Cortex of kidney (tissue), 1 donor: ENCODE measurements around the gene PDE5A.

Experiments
- DNase-seq: peaks from one replicate; lab custom pipeline; 2025; lab: John Stamatoyannopoulos, UW

PDE5A gene

GRCh38 chr4:119585771-119586170 is 42.8 kb downstream of the PDE5A start:
- no peak for DNase-seq

GRCh38 chr4:119581190-119581873 is 47.3 kb downstream of the PDE5A start:
- no peak for DNase-seq

GRCh38 chr4:119580293-119580692 is 48.3 kb downstream of the PDE5A start:
- DNase-seq = no peak

- no peak for DNase-seq
Observed at GRCh38 chr4:119579823-119580222, 48.8 kb downstream of the PDE5A start.

GRCh38 chr4:119570401-119570800 is 58.2 kb downstream of the PDE5A start:
- no peak for DNase-seq

- no peak for DNase-seq
Observed at GRCh38 chr4:119564106-119564505, 64.5 kb downstream of the PDE5A start.

- DNase-seq = no peak
Observed at GRCh38 chr4:119559044-119559647, 69.5 kb downstream of the PDE5A start.

- DNase-seq = no peak
Observed at GRCh38 chr4:119550857-119551532, 77.6 kb downstream of the PDE5A start.

- no peak for DNase-seq
Observed at GRCh38 chr4:119549639-119550038, 79.0 kb downstream of the PDE5A start.

- DNase-seq = no peak
Observed at GRCh38 chr4:119543779-119544178, 84.8 kb downstream of the PDE5A start.

- DNase-seq = no peak
Observed at GRCh38 chr4:119543187-119543586, 85.4 kb downstream of the PDE5A start.

GRCh38 chr4:119540249-119540648 is 88.4 kb downstream of the PDE5A start:
- no peak for DNase-seq

- no peak for DNase-seq
Observed at GRCh38 chr4:119537586-119537985, 91.0 kb downstream of the PDE5A start.

- no peak for DNase-seq
Observed at GRCh38 chr4:119536572-119537528, 91.8 kb downstream of the PDE5A start.

- DNase-seq = no peak
Observed at GRCh38 chr4:119532319-119532718, 96.3 kb downstream of the PDE5A start.

GRCh38 chr4:119529788-119530187 is 98.8 kb downstream of the PDE5A start:
- no peak for DNase-seq

GRCh38 chr4:119526786-119527550 is 101.6 kb downstream of the PDE5A start:
- no peak for DNase-seq

- DNase-seq = no peak
Observed at GRCh38 chr4:119525771-119526712, 102.6 kb downstream of the PDE5A start.

- no peak for DNase-seq
Observed at GRCh38 chr4:119525005-119525749, 103.4 kb downstream of the PDE5A start.

- no peak for DNase-seq
Observed at GRCh38 chr4:119523399-119523798, 105.2 kb downstream of the PDE5A start.
